G401.6 (cell line): ENCODE measurements around the gene KLK8.

Source experiments
- FAIRE-seq: peaks from 2 replicates; lab custom pipeline; 2012; peaks lifted over from hg19 to GRCh38; lab: Jason Lieb, UNC

KLK8 gene, protein sequence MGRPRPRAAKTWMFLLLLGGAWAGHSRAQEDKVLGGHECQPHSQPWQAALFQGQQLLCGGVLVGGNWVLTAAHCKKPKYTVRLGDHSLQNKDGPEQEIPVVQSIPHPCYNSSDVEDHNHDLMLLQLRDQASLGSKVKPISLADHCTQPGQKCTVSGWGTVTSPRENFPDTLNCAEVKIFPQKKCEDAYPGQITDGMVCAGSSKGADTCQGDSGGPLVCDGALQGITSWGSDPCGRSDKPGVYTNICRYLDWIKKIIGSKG

GRCh38 chr19:51001515-51001914 is at the start of gene KLK8:
Gene KLK8, minus strand, starts transcription at chr19:51001604. Its CDS starts 437 bp downstream, at chr19:51001167.
- FAIRE-seq = no peak

DNA sequence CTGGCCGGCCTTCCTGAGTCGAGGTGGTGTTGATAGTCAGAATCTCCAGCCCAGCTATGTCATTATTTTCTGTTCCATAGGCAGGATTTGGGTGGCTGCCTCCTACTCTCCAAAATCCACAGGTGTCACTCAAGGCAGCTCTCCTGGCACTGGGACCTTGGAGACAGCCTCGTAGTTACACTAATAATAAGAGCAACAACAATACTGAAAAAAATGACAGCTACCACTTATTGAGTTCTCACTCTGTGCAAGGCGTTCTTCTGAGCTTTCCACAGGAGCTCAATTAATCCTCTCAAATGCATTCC is 45.6 kb upstream of the KLK8 start:
- no peak for FAIRE-seq

GRCh38 chr19:51044327-51044726 is 42.9 kb upstream of the KLK8 start:
- no peak for FAIRE-seq

GRCh38 chr19:51043497-51043896 is 42.1 kb upstream of the KLK8 start:
- no peak for FAIRE-seq

DNA sequence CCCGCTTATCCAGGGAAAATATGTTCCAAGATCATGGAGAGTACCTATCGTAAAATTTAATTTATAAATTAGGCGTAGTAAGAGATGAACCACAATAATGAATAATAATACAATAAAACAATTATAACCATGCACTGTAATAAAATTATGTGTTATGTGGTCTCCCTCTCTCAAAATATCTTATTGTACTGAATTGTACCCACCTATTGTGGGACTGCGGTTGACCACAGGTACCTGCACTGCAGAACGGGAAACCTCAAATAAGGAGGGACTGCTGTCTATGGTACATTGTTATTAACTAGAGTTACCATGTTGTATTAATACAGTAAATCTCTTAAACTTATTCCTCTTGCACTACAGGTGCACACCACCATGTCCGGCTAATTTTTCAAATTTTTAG is 38.7 kb upstream of the KLK8 start:
- FAIRE-seq = no peak

- FAIRE-seq = no peak
Observed at GRCh38 chr19:51036519-51036918, 35.1 kb upstream of the KLK8 start.

- FAIRE-seq = no peak
Observed at GRCh38 chr19:51034704-51035103, 33.3 kb upstream of the KLK8 start, which contains the start of gene KLK12. Gene KLK12, minus strand, starts transcription at chr19:51035002. Its CDS starts 381 bp downstream, at chr19:51034621.

- FAIRE-seq = no peak
Observed at GRCh38 chr19:51031880-51032225, 30.4 kb upstream of the KLK8 start.

- no peak for FAIRE-seq
Observed at GRCh38 chr19:51031220-51031879, 29.9 kb upstream of the KLK8 start.

DNA sequence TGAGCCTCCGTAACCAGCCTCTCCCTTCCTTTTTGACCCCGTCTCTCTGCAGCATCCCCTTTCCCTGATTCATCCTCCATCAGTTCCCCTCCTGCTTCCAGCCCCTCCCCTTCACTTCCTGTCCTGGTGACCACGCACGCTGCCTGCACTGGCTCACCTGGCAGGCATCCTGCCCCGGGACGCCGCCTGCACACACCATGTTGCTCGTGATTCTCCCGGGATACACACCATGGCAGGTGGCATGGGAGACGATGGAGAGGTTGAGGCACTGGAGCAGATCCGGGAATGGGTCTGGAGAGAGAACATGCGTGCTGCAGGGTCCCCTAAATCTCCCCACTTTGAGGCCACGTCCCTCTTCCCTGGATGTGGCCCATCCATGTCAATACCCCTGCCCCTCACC is 29.2 kb upstream of the KLK8 start:
- no peak for FAIRE-seq

DNA sequence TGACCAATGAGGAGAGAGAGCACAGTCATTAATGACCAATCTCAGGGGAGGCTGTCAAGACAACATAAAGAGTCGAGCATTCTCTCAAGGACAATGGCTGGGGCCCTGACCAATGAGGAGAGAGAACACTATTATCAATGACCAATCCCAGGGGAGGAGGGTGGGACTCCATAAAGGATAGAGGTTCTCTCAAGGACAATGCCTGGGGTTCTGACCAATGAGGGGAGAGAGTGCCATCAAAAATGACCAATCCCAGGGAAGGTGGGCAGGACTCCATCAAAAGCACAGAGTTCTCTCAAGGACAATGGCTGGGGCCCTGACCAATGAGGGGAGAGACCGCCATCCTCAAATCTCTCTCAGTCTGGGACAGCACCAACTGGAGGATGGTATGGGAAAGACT is 28.3 kb upstream of the KLK8 start:
- no peak for FAIRE-seq

GRCh38 chr19:51027873-51028272 is 26.5 kb upstream of the KLK8 start:
- no peak for FAIRE-seq

DNA sequence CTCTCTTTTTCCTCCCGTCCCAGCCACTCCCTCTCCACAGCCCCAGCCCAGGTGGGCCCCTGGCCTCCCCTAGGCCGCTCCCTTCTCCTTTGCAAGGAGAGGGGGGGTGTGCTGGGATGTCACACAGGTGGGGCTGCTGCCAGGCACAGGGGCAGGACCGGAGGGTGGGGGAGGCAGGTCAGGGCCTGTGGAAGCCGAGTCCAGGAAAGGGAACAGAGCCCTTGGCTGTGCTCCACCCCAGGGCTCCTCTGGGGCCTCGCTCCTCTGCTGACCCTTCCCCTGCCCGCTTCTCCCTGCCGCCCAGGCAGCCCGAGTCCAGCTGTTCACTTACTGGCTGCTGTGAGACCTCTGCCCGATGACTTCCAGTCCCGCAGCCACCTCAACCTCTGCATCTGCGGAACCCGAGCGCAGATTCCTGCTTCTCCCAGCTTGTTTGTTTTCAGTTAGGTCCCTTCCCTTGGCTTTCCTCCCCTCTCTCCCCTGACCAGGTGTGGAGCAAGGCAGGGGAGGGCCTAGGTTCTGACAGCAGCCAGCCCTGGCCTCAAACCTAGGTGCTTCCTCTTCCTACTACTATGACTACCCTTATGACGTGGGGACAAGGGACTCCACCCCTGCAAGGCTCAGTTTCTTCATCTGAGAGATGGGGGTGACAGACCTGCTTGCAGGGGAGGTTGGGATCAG is 25.9 kb upstream of the KLK8 start:
- FAIRE-seq = no peak

GRCh38 chr19:51026554-51026831 is 25.1 kb upstream of the KLK8 start, which contains the start of gene KLK11:
Gene KLK11, minus strand, starts transcription at chr19:51026616. Its CDS starts 985 bp downstream, at chr19:51025631.
- no peak for FAIRE-seq

GRCh38 chr19:51025809-51026553 is 24.6 kb upstream of the KLK8 start:
- no peak for FAIRE-seq

- FAIRE-seq = no peak
Observed at GRCh38 chr19:51025401-51025800, 24.0 kb upstream of the KLK8 start.

GRCh38 chr19:51024924-51025323 is 23.5 kb upstream of the KLK8 start:
- no peak for FAIRE-seq

- FAIRE-seq = no peak
Observed at GRCh38 chr19:51023946-51024345, 22.5 kb upstream of the KLK8 start.

GRCh38 chr19:51022526-51022925 is 21.1 kb upstream of the KLK8 start:
- FAIRE-seq = no peak

GRCh38 chr19:51020988-51021651 is 19.7 kb upstream of the KLK8 start:
- FAIRE-seq = peak; percentile 83

GRCh38 chr19:51019544-51019925 is 18.1 kb upstream of the KLK8 start, which contains the start of gene KLK10:
Gene KLK10, minus strand, starts transcription at chr19:51019709. Its CDS starts 579 bp downstream, at chr19:51019130.
- no peak for FAIRE-seq

- FAIRE-seq = no peak
Observed at GRCh38 chr19:51018745-51019543, 17.5 kb upstream of the KLK8 start.
